ENCODE data around the gene PTBP3.

DNA sequence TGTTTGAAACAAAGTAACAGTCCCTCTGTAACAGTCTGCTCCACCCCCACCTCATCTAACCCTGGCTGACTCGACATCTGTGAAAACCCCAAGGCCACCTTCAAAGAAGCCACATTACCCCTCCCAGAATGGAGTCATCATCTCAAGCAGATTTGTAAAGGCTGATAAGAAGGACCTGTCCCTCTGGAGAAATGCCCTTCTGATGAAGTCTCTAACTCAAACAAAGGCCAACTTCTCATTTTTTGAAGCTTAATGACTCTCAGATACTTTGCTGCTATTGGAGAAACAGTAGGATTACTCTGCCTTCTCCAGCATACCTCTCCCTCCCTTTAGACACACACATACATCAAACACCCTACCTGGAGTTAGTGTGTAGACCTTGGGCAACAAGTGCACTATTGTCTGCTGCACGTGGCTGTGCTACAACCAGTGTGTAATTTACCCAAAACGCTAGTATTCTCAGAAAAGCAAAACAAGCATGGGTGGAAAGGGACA lies 153.0 kb downstream of the PTBP3 start:
- TF ChIP-seq, protein P1, sequence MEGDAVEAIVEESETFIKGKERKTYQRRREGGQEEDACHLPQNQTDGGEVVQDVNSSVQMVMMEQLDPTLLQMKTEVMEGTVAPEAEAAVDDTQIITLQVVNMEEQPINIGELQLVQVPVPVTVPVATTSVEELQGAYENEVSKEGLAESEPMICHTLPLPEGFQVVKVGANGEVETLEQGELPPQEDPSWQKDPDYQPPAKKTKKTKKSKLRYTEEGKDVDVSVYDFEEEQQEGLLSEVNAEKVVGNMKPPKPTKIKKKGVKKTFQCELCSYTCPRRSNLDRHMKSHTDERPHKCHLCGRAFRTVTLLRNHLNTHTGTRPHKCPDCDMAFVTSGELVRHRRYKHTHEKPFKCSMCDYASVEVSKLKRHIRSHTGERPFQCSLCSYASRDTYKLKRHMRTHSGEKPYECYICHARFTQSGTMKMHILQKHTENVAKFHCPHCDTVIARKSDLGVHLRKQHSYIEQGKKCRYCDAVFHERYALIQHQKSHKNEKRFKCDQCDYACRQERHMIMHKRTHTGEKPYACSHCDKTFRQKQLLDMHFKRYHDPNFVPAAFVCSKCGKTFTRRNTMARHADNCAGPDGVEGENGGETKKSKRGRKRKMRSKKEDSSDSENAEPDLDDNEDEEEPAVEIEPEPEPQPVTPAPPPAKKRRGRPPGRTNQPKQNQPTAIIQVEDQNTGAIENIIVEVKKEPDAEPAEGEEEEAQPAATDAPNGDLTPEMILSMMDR (conservative IDR thresholded peaks at IDR 0.05 in 1 of 2, IDR thresholded peaks at IDR 0.05 in 1 of 2; ENCODE audit: extremely low read depth in 1 of 2, insufficient read depth in 1 of 2, low read depth in 1 of 2, low read length in 2 of 2), result no peak
- TF ChIP-seq EZH2 (IDR thresholded peaks at IDR 0.05; ENCODE audit: borderline replicate concordance, low read length), result no peak

Measured in mammary epithelial cell (primary cell).